Neuronal stem cell (in vitro differentiated cells): Measurements from ENCODE around the gene GRIN2A.

Experiments
- DNase-seq: peaks from one replicate; pipeline ENCODE4 v3.0.0-alpha.2; 2013; ENCODE audit warnings: low spot score
- H2AFZ ChIP-seq: one replicate; pipeline ENCODE4 v1.6.1; 2013; ENCODE audit warnings: mild to moderate bottlenecking, low read length, inconsistent platforms
- H2AK5ac ChIP-seq: 2 replicates; pipeline ENCODE4 v1.6.1; 2013; ENCODE audit warnings: low read depth, mild to moderate bottlenecking, inconsistent platforms, low read length, moderate library complexity, mixed read lengths
- H2BK120ac ChIP-seq: 2 replicates; pipeline ENCODE4 v1.6.1; 2013; ENCODE audit warnings: low read depth, mild to moderate bottlenecking, inconsistent platforms, low read length, moderate library complexity, mixed read lengths
- H2BK12ac ChIP-seq: one replicate; pipeline ENCODE4 v1.6.1; 2013; ENCODE audit warnings: low read length, inconsistent platforms
- H2BK15ac ChIP-seq: 2 replicates; pipeline ENCODE4 v1.6.1; 2013; ENCODE audit warnings: mild to moderate bottlenecking, low read length, inconsistent platforms, mixed read lengths
- H2BK5ac ChIP-seq: one replicate; pipeline ENCODE4 v1.6.1; 2013; ENCODE audit warnings: inconsistent platforms, mild to moderate bottlenecking, low read length, moderate library complexity
- H3K14ac ChIP-seq: one replicate; pipeline ENCODE4 v1.6.1; 2013; ENCODE audit warnings: low read length, inconsistent platforms
- H3K18ac ChIP-seq: 2 replicates; pipeline ENCODE4 v1.6.1; 2013; ENCODE audit warnings: low read length, inconsistent platforms
- H3K23ac ChIP-seq: 2 replicates; pipeline ENCODE4 v1.6.1; 2013; ENCODE audit warnings: low read depth, mild to moderate bottlenecking, mixed read lengths, low read length, inconsistent platforms; ENCODE audit not compliant: poor library complexity
- H3K27ac ChIP-seq: replicated peaks from 3 replicates; pipeline ENCODE4 v1.5.1; 2013; ENCODE audit warnings: low read length, inconsistent platforms
- H3K27me3 ChIP-seq, 3 experiments: 2 replicates each; pipeline ENCODE4 v1.6.1; 2013; ENCODE audit warnings: low read length in 3 of 3, mild to moderate bottlenecking in 2 of 3, inconsistent platforms in 1 of 3, low read depth in 1 of 3, mixed read lengths in 1 of 3, moderate library complexity in 1 of 3; ENCODE audit not compliant: control insufficient read depth in 3 of 3, insufficient read depth in 3 of 3
- H3K36me3 ChIP-seq, 2 donors: replicated peaks in 1 of 2; 2 replicates each; pipeline ENCODE4 v1.6.1; 2013; ENCODE audit warnings: low read length in 2 of 2; ENCODE audit not compliant: control insufficient read depth in 2 of 2, insufficient read depth in 2 of 2
- H3K4ac ChIP-seq: 2 replicates; pipeline ENCODE4 v1.6.1; 2013; ENCODE audit warnings: inconsistent platforms, mild to moderate bottlenecking, low read length, moderate library complexity
- H3K4me1 ChIP-seq, 2 donors: 1 replicate in 1 of 2; 2 replicates in 1 of 2; pipeline ENCODE4 v1.6.1; 2013; ENCODE audit warnings: low read length in 2 of 2, low read depth in 1 of 2; ENCODE audit not compliant: control insufficient read depth in 2 of 2, insufficient read depth in 1 of 2
- H3K4me2 ChIP-seq: one replicate; pipeline ENCODE4 v1.6.1; 2013; ENCODE audit warnings: mild to moderate bottlenecking, low read length, inconsistent platforms; ENCODE audit not compliant: insufficient read depth, poor library complexity, severe bottlenecking
- H3K4me3 ChIP-seq, 2 donors: 2 replicates each; pipeline ENCODE4 v1.5.1; 2013; ENCODE audit warnings: low read length in 2 of 2, mild to moderate bottlenecking in 2 of 2, inconsistent platforms in 1 of 2, moderate library complexity in 1 of 2
- H3K79me1 ChIP-seq: one replicate; pipeline ENCODE4 v1.6.1; 2013; ENCODE audit warnings: low read depth, mild to moderate bottlenecking, inconsistent platforms, low read length, moderate library complexity
- H3K9ac ChIP-seq: one replicate; pipeline ENCODE4 v1.6.1; 2013; ENCODE audit warnings: mild to moderate bottlenecking, low read depth, low read length, inconsistent platforms; ENCODE audit not compliant: poor library complexity
- H3K9me3 ChIP-seq, 2 donors: replicated peaks in 1 of 2; 2 replicates each; pipeline versions ENCODE3 to v1.6.1; 2013; ENCODE audit warnings: low read length in 2 of 2, mild to moderate bottlenecking in 2 of 2, inconsistent platforms in 1 of 2, low read depth in 1 of 2, mixed read lengths in 1 of 2, moderate library complexity in 1 of 2; ENCODE audit not compliant: control insufficient read depth in 2 of 2, insufficient read depth in 1 of 2
- H4K8ac ChIP-seq: one replicate; pipeline ENCODE4 v1.6.1; 2013; ENCODE audit warnings: low read depth, mild to moderate bottlenecking, inconsistent platforms, low read length, moderate library complexity
- H4K91ac ChIP-seq: one replicate; pipeline ENCODE4 v1.6.1; 2013; ENCODE audit warnings: low read length, low read depth, mild to moderate bottlenecking, inconsistent platforms; ENCODE audit not compliant: poor library complexity
- WGBS, 2 donors: extraction: QIAGEN DNeasy Blood & Tissue Kit; methylation state at CpG; one replicate each; pipeline ENCODE4 v1.1.7; 2013; ENCODE audit warnings: missing lambda C conversion rate in 2 of 2, mixed read lengths in 1 of 2; ENCODE audit not compliant: insufficient read length in 2 of 2, insufficient replicate concordance in 1 of 2; ENCODE audit errors: extremely low coverage in 2 of 2; 5-methylcytosine and 5-hydroxymethylcytosine counted together

The GRIN2A gene

GRCh38 chr16:10069374-10069773 is 112.9 kb downstream of the GRIN2A start:
- H3K4me2 ChIP-seq = no peak overlapping the region
- H3K4me3 ChIP-seq = no peak overlapping the region
- no peak overlapping the region for H2BK12ac ChIP-seq
- no peaks in the 10 kb centered on the region for H3K9me3 ChIP-seq
- H3K23ac ChIP-seq = no peak overlapping the region
- DNase-seq = no peak
- no peaks in the 10 kb centered on the region for H3K79me1 ChIP-seq
- no peak overlapping the region for H3K4ac ChIP-seq
- no peak overlapping the region for H3K27ac ChIP-seq
- H3K14ac ChIP-seq = no peak overlapping the region
- H2BK5ac ChIP-seq = no peak overlapping the region
- H2BK120ac ChIP-seq = no peak overlapping the region
- H4K8ac ChIP-seq = no peak overlapping the region
- H2AK5ac ChIP-seq = no peak overlapping the region
- no peaks in the 10 kb centered on the region for H3K4me1 ChIP-seq
- no peak overlapping the region for H2AFZ ChIP-seq
- no CpG with 5 or more reads among the region's 3 CpGs for WGBS, 2 donors
- H3K9ac ChIP-seq = no peak overlapping the region
- H3K27me3 ChIP-seq = no peaks in the 10 kb centered on the region
- H2BK15ac ChIP-seq = no peak overlapping the region
- no peaks in the 10 kb centered on the region for H3K36me3 ChIP-seq
- no peak overlapping the region for H4K91ac ChIP-seq
- no peak overlapping the region for H3K18ac ChIP-seq

GRCh38 chr16:10067835-10068234 is 114.4 kb downstream of the GRIN2A start:
- Histone ChIP-seq H3K4me2 (no peak overlapping the region), H4K8ac (no peak overlapping the region), H2BK15ac (no peak overlapping the region), H3K9me3 (no peaks in the 10 kb centered on the region), H3K4me1 (no peaks in the 10 kb centered on the region), H3K36me3 (no peaks in the 10 kb centered on the region), H3K79me1 (no peaks in the 10 kb centered on the region), H3K27ac (no peak overlapping the region), H2AFZ (no peak overlapping the region), H3K9ac (no peak overlapping the region), H2AK5ac (no peak overlapping the region), H2BK5ac (no peak overlapping the region), H3K18ac (no peak overlapping the region), H3K23ac (no peak overlapping the region), H2BK120ac (no peak overlapping the region), H3K14ac (no peak overlapping the region), H3K4me3 (no peak overlapping the region), H3K27me3 (no peaks in the 10 kb centered on the region), H3K4ac (no peak overlapping the region), H2BK12ac (no peak overlapping the region), H4K91ac (no peak overlapping the region)
- DNase-seq = no peak
- no CpG with 5 or more reads among the region's 2 CpGs for whole genome bisulfite sequencing, 2 donors

- Histone ChIP-seq H3K9me3 (no peaks in the 10 kb centered on the region), H4K91ac (no peak overlapping the region), H3K4me3 (no peak overlapping the region), H3K4me2 (no peak overlapping the region), H3K9ac (no peak overlapping the region), H3K18ac (no peak overlapping the region), H2BK120ac (no peak overlapping the region), H3K4me1 (no peaks in the 10 kb centered on the region), H3K79me1 (no peaks in the 10 kb centered on the region), H3K27me3 (no peaks in the 10 kb centered on the region), H2AFZ (no peak overlapping the region), H4K8ac (no peak overlapping the region), H2AK5ac (no peak overlapping the region), H2BK15ac (no peak overlapping the region), H3K36me3 (no peaks in the 10 kb centered on the region), H2BK5ac (no peak overlapping the region), H2BK12ac (no peak overlapping the region), H3K23ac (no peak overlapping the region), H3K4ac (no peak overlapping the region), H3K14ac (no peak overlapping the region), H3K27ac (no peak overlapping the region)
- no peak for DNase-seq
- WGBS, 2 donors = no CpG with 5 or more reads among the region's 4 CpGs
Measured at GRCh38 chr16:10067406-10067805, 114.8 kb downstream of the GRIN2A start.

GRCh38 chr16:10065019-10065418 is 117.2 kb downstream of the GRIN2A start:
- no peak overlapping the region for H2BK120ac ChIP-seq
- no peaks in the 10 kb centered on the region for H3K27me3 ChIP-seq
- H3K18ac ChIP-seq = no peak overlapping the region
- no peak overlapping the region for H2AFZ ChIP-seq
- no peak overlapping the region for H4K91ac ChIP-seq
- no peak overlapping the region for H3K9ac ChIP-seq
- no peak overlapping the region for H3K4me2 ChIP-seq
- no peak overlapping the region for H3K27ac ChIP-seq
- no peak overlapping the region for H4K8ac ChIP-seq
- no peaks in the 10 kb centered on the region for H3K36me3 ChIP-seq
- H2AK5ac ChIP-seq = no peak overlapping the region
- H3K23ac ChIP-seq = no peak overlapping the region
- H3K79me1 ChIP-seq = no peaks in the 10 kb centered on the region
- no peak for DNase-seq
- no peaks in the 10 kb centered on the region for H3K9me3 ChIP-seq
- no peak overlapping the region for H3K4me3 ChIP-seq
- H2BK15ac ChIP-seq = no peak overlapping the region
- H3K4me1 ChIP-seq = no peaks in the 10 kb centered on the region
- no peak overlapping the region for H2BK5ac ChIP-seq
- H3K14ac ChIP-seq = no peak overlapping the region
- no CpG with 5 or more reads among the region's 4 CpGs for WGBS, 2 donors
- no peak overlapping the region for H2BK12ac ChIP-seq
- no peak overlapping the region for H3K4ac ChIP-seq
